Smooth muscle cell (in vitro differentiated cells): ENCODE data around the gene CAND1. TPM values are rescaled to one million over a fixed set of nuclear protein-coding genes. Genes with fewer than 3 reads are reported as not detected.
"Not testable (repeated sequence)": the region's sequence is repeated elsewhere in the genome, so short reads cannot be mapped to it uniquely, and the experiment has no call there.

ENCODE experiments used
- DNase-seq: peaks from one replicate; lab custom pipeline; 2025; ENCODE audit not compliant: unreplicated experiment; lab: John Stamatoyannopoulos, UW
- H2AFZ ChIP-seq: fragments of 200-600 bp; sonication (generic); 2 replicates; pipeline ENCODE4 v1.6.0; 2016; ENCODE audit warnings: antibody characterized with exemption, low read depth, mild to moderate bottlenecking
- H3F3A ChIP-seq: fragments of 200-600 bp; sonication (generic); 2 replicates; pipeline ENCODE4 v1.6.0; 2017; ENCODE audit warnings: antibody characterized with exemption, low read depth
- H3K27ac ChIP-seq: fragments of 200-600 bp; sonication (generic); 2 replicates; pipeline ENCODE4 v1.5.1; 2016; ENCODE audit warnings: low read depth, mild to moderate bottlenecking
- H3K27me3 ChIP-seq: fragments of 200-600 bp; sonication (generic); 2 replicates; pipeline ENCODE4 v1.6.1; 2016; ENCODE audit warnings: low read depth, mild to moderate bottlenecking
- H3K36me3 ChIP-seq: fragments of 200-600 bp; sonication (generic); 2 replicates; pipeline ENCODE4 v1.5.1; 2016; ENCODE audit warnings: low read depth
- H3K4me1 ChIP-seq: fragments of 200-600 bp; sonication (generic); 2 replicates; pipeline ENCODE4 v1.5.1; 2016; ENCODE audit warnings: low read depth
- H3K4me2 ChIP-seq: fragments of 200-600 bp; sonication (generic); 2 replicates; pipeline ENCODE4 v1.6.0; 2016; ENCODE audit warnings: mild to moderate bottlenecking
- H3K4me3 ChIP-seq: fragments of 200-600 bp; sonication (generic); 2 replicates; pipeline ENCODE4 v1.5.1; 2016; ENCODE audit warnings: mild to moderate bottlenecking
- H3K79me2 ChIP-seq: fragments of 200-600 bp; sonication (generic); 2 replicates; pipeline ENCODE4 v1.6.0; 2016; ENCODE audit warnings: low read depth, mild to moderate bottlenecking
- H3K9ac ChIP-seq: fragments of 200-600 bp; sonication (generic); 2 replicates; pipeline ENCODE4 v1.6.0; 2016; ENCODE audit warnings: low read depth
- H3K9me3 ChIP-seq: fragments of 200-600 bp; sonication (generic); replicated peaks from 2 replicates; pipeline ENCODE4 v1.5.1; 2016; ENCODE audit warnings: low read depth
- H4K20me1 ChIP-seq: fragments of 200-600 bp; sonication (generic); 2 replicates; pipeline ENCODE4 v1.6.0; 2016; ENCODE audit warnings: low read depth
- CTCF ChIP-seq: fragments of 200-600 bp; sonication (generic); IDR thresholded peaks from 2 replicates; pipeline ENCODE4 v1.5.1; 2017; ENCODE audit warnings: borderline replicate concordance, mild to moderate bottlenecking, antibody characterized with exemption; ENCODE audit not compliant: insufficient read depth, poor library complexity, severe bottlenecking
- WGBS: methylation state at CpG from one replicate; pipeline ENCODE4 v1.1.7; 2016; ENCODE audit warnings: low lambda C conversion rate; 5-methylcytosine and 5-hydroxymethylcytosine counted together
- polyA plus RNA-seq: library from polyadenylated mRNA; unstranded; fragments of >200 nt; fragmentation: Nextera tagmentation; extraction: Ambion mirVana; gene quantifications from 2 replicates; pipeline ENCODE4 v1.2.1, GENCODE V29; 2016
- total RNA-seq: library from RNA; depleted of rRNA; stranded (reverse); fragments of >200 nt; gene quantifications from 2 replicates; pipeline ENCODE4 v1.2.3, GENCODE V29; 2014

Gene CAND1
- total and polyA plus RNA-seq, 2 experiments from 2014 or later = 122 to 123 TPM

DNA sequence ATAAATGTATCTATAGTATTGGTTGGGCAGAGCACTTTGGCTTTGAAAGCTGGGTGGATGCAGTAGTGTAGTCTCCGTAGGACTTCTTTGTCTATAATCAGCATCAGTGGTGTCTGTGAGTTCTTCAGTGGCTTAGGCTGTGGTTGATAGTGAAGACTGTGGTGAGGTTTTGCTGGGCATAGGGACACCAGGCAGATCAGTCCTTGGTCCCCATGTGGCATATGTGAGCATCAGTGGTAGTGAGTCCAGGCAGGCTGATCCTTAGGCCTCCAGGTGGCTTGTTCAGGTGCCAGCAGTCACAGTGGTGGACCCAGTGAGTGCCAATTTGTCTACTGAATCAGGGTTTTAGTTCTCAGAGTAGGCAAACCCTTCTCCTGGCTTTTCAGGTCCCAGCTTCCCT lies 70.4 kb downstream of the CAND1 start:
- DNase-seq = no peak
- Histone ChIP-seq H3K4me3 (no peak overlapping the region), H4K20me1 (no peaks in the 10 kb centered on the region), H3K36me3 (no peaks in the 10 kb centered on the region), H3K4me2 (no peak overlapping the region), H3K27ac (no peak overlapping the region), H3K4me1 (no peaks in the 10 kb centered on the region), H3K27me3 (no peaks in the 10 kb centered on the region), H3K9ac (no peak overlapping the region), H2AFZ (no peak overlapping the region), H3F3A (no peaks in the 10 kb centered on the region), H3K9me3 (peaks cover 6% of the 10 kb centered on the region), H3K79me2 (no peaks in the 10 kb centered on the region)
- 100% methylated on average over 1 of the region's 1 CpG for WGBS
- no peak for TF ChIP-seq CTCF

DNA sequence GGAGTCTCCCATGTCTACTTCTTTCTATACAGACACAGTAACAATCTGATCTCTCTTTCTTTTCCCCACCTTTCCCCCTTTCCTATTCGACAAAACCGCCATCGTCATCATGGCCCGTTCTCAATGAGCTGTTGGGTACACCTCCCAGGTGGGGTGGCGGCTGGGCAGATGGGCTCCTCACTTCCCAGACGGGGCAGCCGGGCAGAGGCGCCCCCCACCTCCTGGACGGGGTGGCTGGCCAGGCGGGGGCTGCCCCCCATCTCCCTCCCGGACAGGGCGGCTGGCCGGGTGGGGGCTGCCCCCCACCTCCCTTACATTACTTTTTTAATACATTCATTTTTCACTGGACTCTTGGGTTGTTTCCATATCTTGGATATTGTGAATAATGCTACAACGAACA lies 71.9 kb downstream of the CAND1 start:
- not testable (repeated sequence) for H3K4me1 ChIP-seq, DNase-seq, H2AFZ ChIP-seq, H3K4me2 ChIP-seq, H4K20me1 ChIP-seq, H3F3A ChIP-seq, H3K36me3 ChIP-seq, H3K9ac ChIP-seq, H3K27ac ChIP-seq, H3K27me3 ChIP-seq, H3K79me2 ChIP-seq, H3K9me3 ChIP-seq, H3K4me3 ChIP-seq
- WGBS = 97% methylated on average over 11 of the region's 14 CpGs

DNA sequence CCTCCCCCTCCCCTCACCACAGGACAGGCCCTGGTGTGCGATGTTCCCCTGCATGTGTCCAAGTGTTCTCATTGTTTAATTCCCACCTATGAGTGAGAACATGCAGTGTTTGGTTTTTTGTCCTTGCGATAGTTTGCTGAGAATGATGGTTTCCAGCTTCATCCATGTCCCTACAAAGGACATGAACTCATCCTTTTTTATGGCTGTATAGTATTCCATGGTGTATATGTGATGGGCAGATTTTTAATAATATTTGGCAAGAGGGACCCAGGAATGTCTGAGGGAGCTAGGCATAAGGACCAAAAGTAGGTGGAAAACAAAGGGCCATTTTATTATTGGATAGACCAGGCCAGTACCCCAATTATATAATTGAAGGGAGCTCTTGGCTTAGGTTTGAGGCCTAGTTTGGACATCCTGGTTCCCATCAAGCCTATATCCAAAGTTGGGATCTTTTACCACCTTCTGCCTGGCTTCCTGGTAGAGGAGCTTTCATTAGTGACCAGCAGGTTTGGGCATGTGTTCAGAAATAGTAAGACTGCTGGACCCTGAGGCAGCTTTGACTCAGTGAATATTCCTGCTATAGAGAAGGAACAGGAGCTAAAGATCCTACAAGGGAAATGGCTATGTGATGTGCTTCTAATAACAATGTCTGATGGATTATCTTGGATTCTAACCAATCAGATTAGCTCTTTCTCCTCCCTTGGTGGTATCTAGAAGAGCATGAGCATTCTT lies 76.0 kb downstream of the CAND1 start:
- H3K27me3 ChIP-seq = no peaks in the 10 kb centered on the region
- TF ChIP-seq CTCF = no peak
- no peaks in the 10 kb centered on the region for H4K20me1 ChIP-seq
- 97% methylated on average over 2 of the region's 2 CpGs for WGBS
- no peak overlapping the region for H2AFZ ChIP-seq
- no peaks in the 10 kb centered on the region for H3K79me2 ChIP-seq
- H3K36me3 ChIP-seq = no peaks in the 10 kb centered on the region
- DNase-seq = no peak
- no peaks in the 10 kb centered on the region for H3K9me3 ChIP-seq
- H3K4me3 ChIP-seq = no peak overlapping the region
- no peaks in the 10 kb centered on the region for H3K4me1 ChIP-seq
- no peak overlapping the region for H3K4me2 ChIP-seq
- no peaks in the 10 kb centered on the region for H3F3A ChIP-seq
- no peak overlapping the region for H3K9ac ChIP-seq
- H3K27ac ChIP-seq = no peak overlapping the region

- no peaks in the 10 kb centered on the region for H4K20me1 ChIP-seq
- TF ChIP-seq CTCF = no peak
- DNase-seq = no peak
- H3K9me3 ChIP-seq = no peaks in the 10 kb centered on the region
- H3K79me2 ChIP-seq = no peaks in the 10 kb centered on the region
- H3K4me2 ChIP-seq = no peak overlapping the region
- H3F3A ChIP-seq = no peaks in the 10 kb centered on the region
- no peak overlapping the region for H3K4me3 ChIP-seq
- 94% methylated on average over 2 of the region's 2 CpGs for WGBS
- H3K27ac ChIP-seq = no peak overlapping the region
- no peaks in the 10 kb centered on the region for H3K27me3 ChIP-seq
- no peak overlapping the region for H2AFZ ChIP-seq
- no peaks in the 10 kb centered on the region for H3K4me1 ChIP-seq
- no peaks in the 10 kb centered on the region for H3K36me3 ChIP-seq
- no peak overlapping the region for H3K9ac ChIP-seq
These were observed 79.5 kb downstream of the CAND1 start for GRCh38 chr12:67348683-67349082.
